Measurements from ENCODE around the gene PHLDB3. TPM values are rescaled to one million over a fixed set of nuclear protein-coding genes. Genes with fewer than 3 reads are reported as not detected.
A peak's percentile ranks its signal among the peaks of the same experiment; 100 is the strongest.

PHLDB3 gene
- total RNA-seq, 2 experiments from 2014 or later, result 6.0 to 20.6 TPM

DNA sequence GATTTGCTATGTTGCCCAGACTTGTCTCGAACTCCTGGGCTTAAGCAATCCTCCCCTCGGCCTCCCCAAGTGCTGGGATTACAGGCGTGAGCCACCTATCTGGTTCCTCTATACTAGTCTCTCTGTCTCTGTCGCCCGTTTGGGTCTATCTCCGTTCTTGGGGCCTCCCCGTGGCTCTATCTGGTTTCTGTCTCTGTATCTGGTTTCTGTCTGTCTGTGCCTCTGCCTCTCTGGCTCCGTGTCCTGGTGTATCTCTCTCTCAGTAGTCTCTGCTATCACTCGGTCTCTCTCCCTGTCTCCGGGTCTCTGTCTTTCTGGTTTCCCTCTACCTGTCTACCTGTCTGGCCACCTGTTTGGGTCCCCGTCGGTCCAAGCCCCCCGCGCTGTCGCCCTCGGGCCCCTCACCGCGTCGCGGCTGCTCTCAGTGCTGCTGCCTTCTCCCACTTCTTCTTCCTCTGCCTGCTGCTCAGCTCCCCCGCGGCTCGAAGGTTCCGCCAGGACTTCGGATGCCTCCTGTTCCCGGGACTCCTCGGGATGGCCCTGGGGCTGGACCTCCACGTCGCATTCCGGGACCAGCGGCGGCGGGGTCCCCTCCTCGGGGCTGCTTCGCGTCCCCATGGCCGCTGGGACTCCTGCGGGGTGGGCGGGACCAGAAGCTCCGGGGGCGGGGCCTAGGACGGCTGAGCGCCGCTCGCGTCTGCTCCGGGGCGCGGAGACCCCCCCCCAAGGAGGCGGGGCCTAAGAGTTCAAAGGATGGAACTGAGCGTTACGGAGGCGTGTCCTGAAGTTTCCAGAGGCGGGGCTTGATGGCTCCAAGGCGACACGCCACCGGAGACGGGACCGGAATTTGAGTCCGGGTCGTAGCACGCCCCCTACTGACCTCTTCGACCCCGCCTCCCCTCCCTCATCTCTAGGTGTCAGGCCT, 783 bp downstream of the PHLDB3 start:
- intact Hi-C loops (cut with micrococcal nuclease; ENCODE audit: unreplicated experiment), result loop anchor here (2.0 kb wide), 1 partner anchor 41 kb away; no protein-coding TSS in a partner anchor
- Histone ChIP-seq H4K20me1 (ENCODE audit: insufficient read depth, low read length) (no peaks in the 10 kb centered on the region), H3K4me3 (ENCODE audit: low read depth, low read length, poor library complexity, severe bottlenecking) (peak overlapping the region; percentile 77), H3K36me3 (ENCODE audit: insufficient read depth, low read length) (no peaks in the 10 kb centered on the region), H3K4me1 (ENCODE audit: insufficient read depth, low read length, poor library complexity, severe bottlenecking) (peaks cover 16% of the 10 kb centered on the region), H2AFZ (ENCODE audit: low read length) (peak overlapping the region; percentile 97), H3K79me2 (ENCODE audit: insufficient read depth, low read depth, low read length) (no peaks in the 10 kb centered on the region), H3K9me2 (ENCODE audit: insufficient read depth, low read length) (no peaks in the 10 kb centered on the region), H3K4me2 (ENCODE audit: low read length) (peak overlapping the region; percentile 96), H3K9me3 (ENCODE audit: low read length) (no peaks in the 10 kb centered on the region), H3K27ac (ENCODE audit: low read depth, low read length, poor library complexity, severe bottlenecking) (peak overlapping the region; percentile 26)
- no TSS peak for BruUV-seq (replicated peaks)
- CTCF ChIA-PET (ENCODE audit: unreplicated experiment), result no interaction called here
- no peak for TF ChIP-seq EZH2phosphoT487 (IDR thresholded peaks at IDR 0.05; ENCODE audit: borderline replicate concordance, low read depth, low read length)
- TF ChIP-seq, protein P1, sequence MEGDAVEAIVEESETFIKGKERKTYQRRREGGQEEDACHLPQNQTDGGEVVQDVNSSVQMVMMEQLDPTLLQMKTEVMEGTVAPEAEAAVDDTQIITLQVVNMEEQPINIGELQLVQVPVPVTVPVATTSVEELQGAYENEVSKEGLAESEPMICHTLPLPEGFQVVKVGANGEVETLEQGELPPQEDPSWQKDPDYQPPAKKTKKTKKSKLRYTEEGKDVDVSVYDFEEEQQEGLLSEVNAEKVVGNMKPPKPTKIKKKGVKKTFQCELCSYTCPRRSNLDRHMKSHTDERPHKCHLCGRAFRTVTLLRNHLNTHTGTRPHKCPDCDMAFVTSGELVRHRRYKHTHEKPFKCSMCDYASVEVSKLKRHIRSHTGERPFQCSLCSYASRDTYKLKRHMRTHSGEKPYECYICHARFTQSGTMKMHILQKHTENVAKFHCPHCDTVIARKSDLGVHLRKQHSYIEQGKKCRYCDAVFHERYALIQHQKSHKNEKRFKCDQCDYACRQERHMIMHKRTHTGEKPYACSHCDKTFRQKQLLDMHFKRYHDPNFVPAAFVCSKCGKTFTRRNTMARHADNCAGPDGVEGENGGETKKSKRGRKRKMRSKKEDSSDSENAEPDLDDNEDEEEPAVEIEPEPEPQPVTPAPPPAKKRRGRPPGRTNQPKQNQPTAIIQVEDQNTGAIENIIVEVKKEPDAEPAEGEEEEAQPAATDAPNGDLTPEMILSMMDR (conservative IDR thresholded peaks at IDR 0.05; ENCODE audit: low read length), result peak; percentile 72
- peak; percentile 97 for DNase-seq (ENCODE audit: low spot score)
- POLR2A ChIA-PET, result interaction anchor here (0.5 to 1.0 kb wide), 4 partner anchors 10 to 39 kb away, joined by 4 to 6 read pairs (median 4); no protein-coding TSS in a partner anchor

DNA sequence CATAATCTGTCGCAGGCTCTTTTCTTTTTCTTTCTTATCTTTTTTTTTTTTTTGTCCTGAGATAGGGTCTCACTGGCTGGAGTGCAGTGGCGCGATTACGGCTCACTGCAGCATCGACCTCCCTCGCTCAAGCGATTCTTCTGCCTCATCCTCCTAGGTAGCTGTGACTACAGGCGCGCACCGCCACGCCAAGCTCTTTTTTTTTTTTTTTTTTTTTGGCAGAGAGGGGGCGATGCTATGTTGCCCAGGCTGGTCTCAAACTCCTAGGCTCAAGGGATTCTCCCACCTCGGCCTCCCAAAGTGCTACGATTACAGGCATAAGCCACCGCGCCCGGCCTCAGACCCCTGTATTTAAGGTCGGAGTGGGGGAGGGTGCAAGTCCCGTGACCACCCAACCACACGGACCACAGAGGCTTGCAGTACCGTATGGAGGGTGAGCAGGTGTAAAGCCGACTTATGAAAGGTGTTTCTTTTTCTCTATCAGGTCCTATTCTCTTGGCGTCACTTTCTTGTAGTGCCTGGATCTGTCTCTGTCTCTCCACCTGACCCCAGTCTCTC, 2.0 kb downstream of the PHLDB3 start:
- CTCF ChIA-PET (ENCODE audit: unreplicated experiment), result no interaction called here
- POLR2A ChIA-PET, result interaction anchor here (0.5 to 0.6 kb wide), 2 partner anchors 32 to 710 kb away, joined by 3 read pairs; no protein-coding TSS in a partner anchor
- H4K20me1 ChIP-seq (ENCODE audit: insufficient read depth, low read length), result no peaks in the 10 kb centered on the region
- no TSS peak for BruUV-seq (replicated peaks)
- TF ChIP-seq, protein P1 (conservative IDR thresholded peaks at IDR 0.05; ENCODE audit: low read length), result no peak
- no peak for TF ChIP-seq EZH2phosphoT487 (IDR thresholded peaks at IDR 0.05; ENCODE audit: borderline replicate concordance, low read depth, low read length)
- no peaks in the 10 kb centered on the region for H3K9me2 ChIP-seq (ENCODE audit: insufficient read depth, low read length)
- H3K4me2 ChIP-seq (ENCODE audit: low read length), result no peak overlapping the region
- H3K4me1 ChIP-seq (ENCODE audit: insufficient read depth, low read length, poor library complexity, severe bottlenecking), result peaks cover 16% of the 10 kb centered on the region
- H3K9me3 ChIP-seq (ENCODE audit: low read length), result no peaks in the 10 kb centered on the region
- no peak for DNase-seq (ENCODE audit: low spot score)
- no peak overlapping the region for H3K4me3 ChIP-seq (ENCODE audit: low read depth, low read length, poor library complexity, severe bottlenecking)
- no peak overlapping the region for H2AFZ ChIP-seq (ENCODE audit: low read length)
- intact Hi-C loops (cut with micrococcal nuclease; ENCODE audit: unreplicated experiment), result no loop called here
- no peaks in the 10 kb centered on the region for H3K36me3 ChIP-seq (ENCODE audit: insufficient read depth, low read length)
- no peaks in the 10 kb centered on the region for H3K79me2 ChIP-seq (ENCODE audit: insufficient read depth, low read depth, low read length)
- H3K27ac ChIP-seq (ENCODE audit: low read depth, low read length, poor library complexity, severe bottlenecking), result no peak overlapping the region

All from OCI-LY7 (cell line).